HEK293T (cell line): ENCODE results near the gene SELENOM.

Source experiments
- ELF4 ChIP-seq: fragments of 450-650 bp; IDR thresholded peaks from 2 replicates; pipeline ENCODE4 v1.6.1; 2017; ENCODE audit warnings: antibody characterized with exemption
- FOXA1 ChIP-seq: fragments of 450-650 bp; IDR thresholded peaks from 2 replicates; pipeline ENCODE4 v1.6.1; 2016; ENCODE audit warnings: mild to moderate bottlenecking
- FOXK2 ChIP-seq: fragments of 450-650 bp; IDR thresholded peaks from 2 replicates; pipeline ENCODE4 v1.6.1; 2016; ENCODE audit warnings: mild to moderate bottlenecking
- FOXM1 ChIP-seq: fragments of 450-650 bp; IDR thresholded peaks from 2 replicates; pipeline ENCODE4 v1.6.1; 2017; ENCODE audit warnings: mild to moderate bottlenecking, borderline replicate concordance
- LEF1 ChIP-seq: fragments of 450-650 bp; IDR thresholded peaks from 2 replicates; pipeline ENCODE4 v1.6.1; 2017; ENCODE audit warnings: mild to moderate bottlenecking, borderline replicate concordance
- PKNOX1 ChIP-seq: fragments of 450-650 bp; IDR thresholded peaks from 2 replicates; pipeline ENCODE4 v1.6.1; 2016
- SP1 ChIP-seq: fragments of 450-650 bp; IDR thresholded peaks from 2 replicates; pipeline ENCODE4 v1.6.1; 2017
- SUZ12 ChIP-seq: fragments of 450-650 bp; IDR thresholded peaks from 2 replicates; pipeline ENCODE4 v1.6.1; 2016; ENCODE audit warnings: mild to moderate bottlenecking

GRCh38 chr22:31097941-31098631, 9.3 kb downstream of the SELENOM start:
- TF ChIP-seq FOXA1, result no peak
- no peak for TF ChIP-seq FOXM1
- TF ChIP-seq FOXK2, result no peak
- TF ChIP-seq PKNOX1, result no peak
- no peak for TF ChIP-seq SP1
- no peak for TF ChIP-seq ELF4
- no peak for TF ChIP-seq LEF1
- TF ChIP-seq SUZ12, result no peak
